ENCODE measurements around the gene RASA3. TPM values are rescaled to one million over a fixed set of nuclear protein-coding genes. Genes with fewer than 3 reads are reported as not detected.

Gene RASA3
- total and polyA plus RNA-seq, 10 of the 15 experiments (the other 5 are each of a cell fraction or from before 2014, with no cell fraction given): 0.79 to 33.9 (median 17.6) TPM

DNA sequence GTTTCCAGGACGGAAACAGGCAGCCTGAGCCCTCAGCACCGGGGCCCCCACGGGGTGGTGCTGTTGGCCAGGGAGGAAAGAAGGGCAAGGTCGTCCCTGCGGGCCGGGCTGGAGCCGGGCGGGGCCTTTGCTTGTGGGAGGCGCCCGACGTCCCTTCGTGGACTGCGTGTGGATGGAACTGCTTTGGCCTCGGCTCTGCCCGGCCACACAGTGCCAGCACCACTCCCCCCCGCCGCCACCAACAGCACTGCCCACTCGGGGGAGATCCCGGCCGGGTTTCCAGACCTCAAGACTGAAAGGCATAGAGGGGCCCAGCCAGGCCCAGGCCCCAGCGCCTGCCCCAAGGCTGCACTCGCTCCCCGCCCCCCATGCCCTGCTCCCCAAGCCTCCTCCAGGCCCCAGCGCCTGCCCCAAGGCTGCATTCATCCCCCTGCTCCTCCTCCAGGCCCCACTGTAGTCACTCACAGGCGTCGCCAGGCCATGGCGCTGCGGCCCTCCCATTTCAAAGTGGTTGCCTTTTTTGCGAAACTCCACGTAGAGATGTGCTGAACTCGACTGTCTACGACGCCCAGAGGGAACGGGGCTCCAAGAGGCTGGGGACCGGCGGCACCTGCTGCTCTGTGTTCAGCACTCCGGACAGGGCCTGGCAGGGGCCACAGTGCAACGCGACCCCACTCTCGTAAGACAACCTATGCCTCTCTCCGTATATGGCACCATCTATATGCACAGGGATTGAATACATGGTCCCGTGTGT is 181.0 kb downstream of the RASA3 start (continued):
- TF ChIP-seq, protein P1, sequence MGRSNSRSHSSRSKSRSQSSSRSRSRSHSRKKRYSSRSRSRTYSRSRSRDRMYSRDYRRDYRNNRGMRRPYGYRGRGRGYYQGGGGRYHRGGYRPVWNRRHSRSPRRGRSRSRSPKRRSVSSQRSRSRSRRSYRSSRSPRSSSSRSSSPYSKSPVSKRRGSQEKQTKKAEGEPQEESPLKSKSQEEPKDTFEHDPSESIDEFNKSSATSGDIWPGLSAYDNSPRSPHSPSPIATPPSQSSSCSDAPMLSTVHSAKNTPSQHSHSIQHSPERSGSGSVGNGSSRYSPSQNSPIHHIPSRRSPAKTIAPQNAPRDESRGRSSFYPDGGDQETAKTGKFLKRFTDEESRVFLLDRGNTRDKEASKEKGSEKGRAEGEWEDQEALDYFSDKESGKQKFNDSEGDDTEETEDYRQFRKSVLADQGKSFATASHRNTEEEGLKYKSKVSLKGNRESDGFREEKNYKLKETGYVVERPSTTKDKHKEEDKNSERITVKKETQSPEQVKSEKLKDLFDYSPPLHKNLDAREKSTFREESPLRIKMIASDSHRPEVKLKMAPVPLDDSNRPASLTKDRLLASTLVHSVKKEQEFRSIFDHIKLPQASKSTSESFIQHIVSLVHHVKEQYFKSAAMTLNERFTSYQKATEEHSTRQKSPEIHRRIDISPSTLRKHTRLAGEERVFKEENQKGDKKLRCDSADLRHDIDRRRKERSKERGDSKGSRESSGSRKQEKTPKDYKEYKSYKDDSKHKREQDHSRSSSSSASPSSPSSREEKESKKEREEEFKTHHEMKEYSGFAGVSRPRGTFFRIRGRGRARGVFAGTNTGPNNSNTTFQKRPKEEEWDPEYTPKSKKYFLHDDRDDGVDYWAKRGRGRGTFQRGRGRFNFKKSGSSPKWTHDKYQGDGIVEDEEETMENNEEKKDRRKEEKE (IDR thresholded peaks at IDR 0.05): no peak
- TF ChIP-seq ASH2L (IDR thresholded peaks at IDR 0.05; ENCODE audit: borderline replicate concordance, low read depth) (no peak), SUZ12 (IDR thresholded peaks at IDR 0.05; ENCODE audit: unreplicated experiment) (no peak), SMC3 (IDR thresholded peaks at IDR 0.05; ENCODE audit: borderline replicate concordance, low read length) (peak; percentile 78), NFXL1 (IDR thresholded peaks at IDR 0.05; ENCODE audit: borderline replicate concordance) (no peak), HDAC2 (IDR thresholded peaks at IDR 0.05) (no peak), POU2F2 (IDR thresholded peaks at IDR 0.05; ENCODE audit: borderline replicate concordance, low read depth, low read length) (no peak), NBN (IDR thresholded peaks at IDR 0.05) (no peak), TARDBP (IDR thresholded peaks at IDR 0.05; ENCODE audit: borderline replicate concordance) (no peak), NR2C2 (IDR thresholded peaks at IDR 0.05; ENCODE audit: borderline replicate concordance, control insufficient read depth, insufficient read length, low read depth) (no peak), ESRRA (IDR thresholded peaks at IDR 0.05; ENCODE audit: low read length) (no peak), MTA3 (IDR thresholded peaks at IDR 0.05; ENCODE audit: borderline replicate concordance, low read length) (no peak), YBX1 (IDR thresholded peaks at IDR 0.05) (no peak), CBX5 (IDR thresholded peaks at IDR 0.05; ENCODE audit: low read depth) (no peak), RAD21 (IDR thresholded peaks at IDR 0.05; ENCODE audit: insufficient read depth, low read depth, low read length) (peak; percentile 88)
- TF ChIP-seq, protein P2, sequence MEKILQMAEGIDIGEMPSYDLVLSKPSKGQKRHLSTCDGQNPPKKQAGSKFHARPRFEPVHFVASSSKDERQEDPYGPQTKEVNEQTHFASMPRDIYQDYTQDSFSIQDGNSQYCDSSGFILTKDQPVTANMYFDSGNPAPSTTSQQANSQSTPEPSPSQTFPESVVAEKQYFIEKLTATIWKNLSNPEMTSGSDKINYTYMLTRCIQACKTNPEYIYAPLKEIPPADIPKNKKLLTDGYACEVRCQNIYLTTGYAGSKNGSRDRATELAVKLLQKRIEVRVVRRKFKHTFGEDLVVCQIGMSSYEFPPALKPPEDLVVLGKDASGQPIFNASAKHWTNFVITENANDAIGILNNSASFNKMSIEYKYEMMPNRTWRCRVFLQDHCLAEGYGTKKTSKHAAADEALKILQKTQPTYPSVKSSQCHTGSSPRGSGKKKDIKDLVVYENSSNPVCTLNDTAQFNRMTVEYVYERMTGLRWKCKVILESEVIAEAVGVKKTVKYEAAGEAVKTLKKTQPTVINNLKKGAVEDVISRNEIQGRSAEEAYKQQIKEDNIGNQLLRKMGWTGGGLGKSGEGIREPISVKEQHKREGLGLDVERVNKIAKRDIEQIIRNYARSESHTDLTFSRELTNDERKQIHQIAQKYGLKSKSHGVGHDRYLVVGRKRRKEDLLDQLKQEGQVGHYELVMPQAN (conservative IDR thresholded peaks at IDR 0.05): no peak
- TF ChIP-seq, protein P3, sequence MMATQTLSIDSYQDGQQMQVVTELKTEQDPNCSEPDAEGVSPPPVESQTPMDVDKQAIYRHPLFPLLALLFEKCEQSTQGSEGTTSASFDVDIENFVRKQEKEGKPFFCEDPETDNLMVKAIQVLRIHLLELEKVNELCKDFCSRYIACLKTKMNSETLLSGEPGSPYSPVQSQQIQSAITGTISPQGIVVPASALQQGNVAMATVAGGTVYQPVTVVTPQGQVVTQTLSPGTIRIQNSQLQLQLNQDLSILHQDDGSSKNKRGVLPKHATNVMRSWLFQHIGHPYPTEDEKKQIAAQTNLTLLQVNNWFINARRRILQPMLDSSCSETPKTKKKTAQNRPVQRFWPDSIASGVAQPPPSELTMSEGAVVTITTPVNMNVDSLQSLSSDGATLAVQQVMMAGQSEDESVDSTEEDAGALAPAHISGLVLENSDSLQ (IDR thresholded peaks at IDR 0.05): no peak
- TF ChIP-seq, protein P4, sequence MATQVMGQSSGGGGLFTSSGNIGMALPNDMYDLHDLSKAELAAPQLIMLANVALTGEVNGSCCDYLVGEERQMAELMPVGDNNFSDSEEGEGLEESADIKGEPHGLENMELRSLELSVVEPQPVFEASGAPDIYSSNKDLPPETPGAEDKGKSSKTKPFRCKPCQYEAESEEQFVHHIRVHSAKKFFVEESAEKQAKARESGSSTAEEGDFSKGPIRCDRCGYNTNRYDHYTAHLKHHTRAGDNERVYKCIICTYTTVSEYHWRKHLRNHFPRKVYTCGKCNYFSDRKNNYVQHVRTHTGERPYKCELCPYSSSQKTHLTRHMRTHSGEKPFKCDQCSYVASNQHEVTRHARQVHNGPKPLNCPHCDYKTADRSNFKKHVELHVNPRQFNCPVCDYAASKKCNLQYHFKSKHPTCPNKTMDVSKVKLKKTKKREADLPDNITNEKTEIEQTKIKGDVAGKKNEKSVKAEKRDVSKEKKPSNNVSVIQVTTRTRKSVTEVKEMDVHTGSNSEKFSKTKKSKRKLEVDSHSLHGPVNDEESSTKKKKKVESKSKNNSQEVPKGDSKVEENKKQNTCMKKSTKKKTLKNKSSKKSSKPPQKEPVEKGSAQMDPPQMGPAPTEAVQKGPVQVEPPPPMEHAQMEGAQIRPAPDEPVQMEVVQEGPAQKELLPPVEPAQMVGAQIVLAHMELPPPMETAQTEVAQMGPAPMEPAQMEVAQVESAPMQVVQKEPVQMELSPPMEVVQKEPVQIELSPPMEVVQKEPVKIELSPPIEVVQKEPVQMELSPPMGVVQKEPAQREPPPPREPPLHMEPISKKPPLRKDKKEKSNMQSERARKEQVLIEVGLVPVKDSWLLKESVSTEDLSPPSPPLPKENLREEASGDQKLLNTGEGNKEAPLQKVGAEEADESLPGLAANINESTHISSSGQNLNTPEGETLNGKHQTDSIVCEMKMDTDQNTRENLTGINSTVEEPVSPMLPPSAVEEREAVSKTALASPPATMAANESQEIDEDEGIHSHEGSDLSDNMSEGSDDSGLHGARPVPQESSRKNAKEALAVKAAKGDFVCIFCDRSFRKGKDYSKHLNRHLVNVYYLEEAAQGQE (IDR thresholded peaks at IDR 0.05; ENCODE audit: low read depth, low read length): peak; percentile 54; the same call in 1 of the 2 replicates
- TF ChIP-seq, protein P5, sequence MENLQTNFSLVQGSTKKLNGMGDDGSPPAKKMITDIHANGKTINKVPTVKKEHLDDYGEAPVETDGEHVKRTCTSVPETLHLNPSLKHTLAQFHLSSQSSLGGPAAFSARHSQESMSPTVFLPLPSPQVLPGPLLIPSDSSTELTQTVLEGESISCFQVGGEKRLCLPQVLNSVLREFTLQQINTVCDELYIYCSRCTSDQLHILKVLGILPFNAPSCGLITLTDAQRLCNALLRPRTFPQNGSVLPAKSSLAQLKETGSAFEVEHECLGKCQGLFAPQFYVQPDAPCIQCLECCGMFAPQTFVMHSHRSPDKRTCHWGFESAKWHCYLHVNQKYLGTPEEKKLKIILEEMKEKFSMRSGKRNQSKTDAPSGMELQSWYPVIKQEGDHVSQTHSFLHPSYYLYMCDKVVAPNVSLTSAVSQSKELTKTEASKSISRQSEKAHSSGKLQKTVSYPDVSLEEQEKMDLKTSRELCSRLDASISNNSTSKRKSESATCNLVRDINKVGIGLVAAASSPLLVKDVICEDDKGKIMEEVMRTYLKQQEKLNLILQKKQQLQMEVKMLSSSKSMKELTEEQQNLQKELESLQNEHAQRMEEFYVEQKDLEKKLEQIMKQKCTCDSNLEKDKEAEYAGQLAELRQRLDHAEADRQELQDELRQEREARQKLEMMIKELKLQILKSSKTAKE (IDR thresholded peaks at IDR 0.05; ENCODE audit: low read depth, poor library complexity, severe bottlenecking): no peak

All from GM12878 (cell line).